GM20000 (cell line): ENCODE measurements around the gene MYCN.

Experiments
- DNase-seq: peaks from one replicate; pipeline ENCODE4 v3.0.0; 2012; ENCODE audit warnings: low spot score
- TF ChIP-seq, protein P1 (sequence below): IDR thresholded peaks from 2 replicates; pipeline ENCODE4 v1.5.1; 2012; ENCODE audit warnings: mild to moderate bottlenecking, control low read depth; ENCODE audit errors: extremely low read depth, missing control alignments

MYCN gene

DNA sequence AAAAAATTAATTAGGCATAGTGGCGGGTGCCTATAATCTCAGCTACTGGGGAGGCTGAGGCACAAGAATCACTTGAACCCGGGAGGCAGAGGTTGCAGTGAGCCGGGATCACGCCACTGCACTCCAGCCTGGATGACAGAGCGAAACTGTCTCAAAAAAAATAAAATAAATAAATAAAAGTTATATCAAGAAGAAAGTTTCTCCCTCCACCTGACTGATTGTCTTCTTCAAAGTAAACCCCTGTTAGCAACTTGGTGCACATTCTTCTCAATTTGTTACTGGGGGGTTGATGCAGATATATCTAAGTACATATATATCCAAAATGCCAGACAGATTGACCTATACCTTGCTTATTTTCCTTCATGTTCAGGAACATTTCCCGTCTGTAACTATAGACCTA, 5.2 kb upstream of the MYCN start:
- DNase-seq = no peak
- TF ChIP-seq, protein P1, sequence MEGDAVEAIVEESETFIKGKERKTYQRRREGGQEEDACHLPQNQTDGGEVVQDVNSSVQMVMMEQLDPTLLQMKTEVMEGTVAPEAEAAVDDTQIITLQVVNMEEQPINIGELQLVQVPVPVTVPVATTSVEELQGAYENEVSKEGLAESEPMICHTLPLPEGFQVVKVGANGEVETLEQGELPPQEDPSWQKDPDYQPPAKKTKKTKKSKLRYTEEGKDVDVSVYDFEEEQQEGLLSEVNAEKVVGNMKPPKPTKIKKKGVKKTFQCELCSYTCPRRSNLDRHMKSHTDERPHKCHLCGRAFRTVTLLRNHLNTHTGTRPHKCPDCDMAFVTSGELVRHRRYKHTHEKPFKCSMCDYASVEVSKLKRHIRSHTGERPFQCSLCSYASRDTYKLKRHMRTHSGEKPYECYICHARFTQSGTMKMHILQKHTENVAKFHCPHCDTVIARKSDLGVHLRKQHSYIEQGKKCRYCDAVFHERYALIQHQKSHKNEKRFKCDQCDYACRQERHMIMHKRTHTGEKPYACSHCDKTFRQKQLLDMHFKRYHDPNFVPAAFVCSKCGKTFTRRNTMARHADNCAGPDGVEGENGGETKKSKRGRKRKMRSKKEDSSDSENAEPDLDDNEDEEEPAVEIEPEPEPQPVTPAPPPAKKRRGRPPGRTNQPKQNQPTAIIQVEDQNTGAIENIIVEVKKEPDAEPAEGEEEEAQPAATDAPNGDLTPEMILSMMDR = no peak

DNA sequence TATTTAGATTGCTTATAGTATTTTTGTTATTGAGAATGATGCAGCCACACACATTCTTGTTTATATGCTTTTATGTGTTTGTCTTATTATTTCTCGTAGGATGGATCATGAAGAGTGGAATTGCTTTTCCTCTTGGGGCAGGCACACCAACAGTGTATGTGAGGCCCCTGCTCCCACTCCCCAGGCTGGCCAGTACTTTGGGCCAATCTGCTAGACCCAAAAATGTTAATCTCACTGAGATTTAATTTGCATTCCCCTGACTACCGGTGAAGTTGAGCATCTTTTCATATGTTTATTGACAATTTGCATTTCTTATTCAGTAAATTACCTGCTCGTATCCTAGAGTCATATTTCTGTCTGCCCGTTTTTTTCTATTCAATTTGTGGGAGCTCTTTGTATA, 4.7 kb upstream of the MYCN start:
- no peak for DNase-seq
- TF ChIP-seq, protein P1 = no peak

DNA sequence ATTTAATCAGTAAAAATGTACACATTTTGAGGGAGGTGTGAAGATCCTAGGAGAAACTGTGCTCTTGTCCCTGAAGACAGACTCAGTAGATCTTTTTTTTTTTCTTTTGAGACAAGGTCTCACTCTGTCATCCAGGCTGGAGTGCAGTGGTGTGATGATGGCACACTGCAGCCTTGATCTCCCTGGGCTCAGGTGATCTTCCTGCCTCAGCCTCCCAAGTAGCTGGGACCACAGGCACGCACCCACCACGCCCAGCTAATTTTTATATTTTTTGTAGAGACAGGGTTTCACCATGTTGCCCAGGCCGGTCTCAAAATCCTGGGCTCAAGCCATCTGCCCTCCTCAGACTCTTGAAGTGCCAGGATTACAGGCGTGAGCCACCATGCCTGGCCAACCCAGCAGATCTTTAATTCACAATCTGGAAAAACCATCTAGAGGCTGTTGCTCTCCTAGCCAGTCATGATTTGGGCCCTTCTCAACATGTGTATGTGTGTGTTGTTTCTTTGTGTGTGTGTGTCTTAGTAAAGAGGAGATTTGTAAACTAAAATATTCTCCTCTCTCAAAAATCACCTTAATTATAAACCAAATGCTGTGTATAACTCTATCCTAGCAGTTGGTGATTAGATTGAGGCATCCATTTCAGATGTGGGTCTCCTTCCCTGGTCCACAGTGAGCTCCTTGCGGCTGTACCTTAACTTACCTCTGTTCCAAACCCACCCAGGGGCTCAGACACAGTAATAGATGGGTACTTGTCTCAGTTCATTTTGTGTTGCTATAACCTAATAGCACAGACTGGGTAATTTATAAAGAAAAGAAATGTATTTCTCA, 3.9 kb upstream of the MYCN start:
- TF ChIP-seq, protein P1 = no peak
- no peak for DNase-seq

DNA sequence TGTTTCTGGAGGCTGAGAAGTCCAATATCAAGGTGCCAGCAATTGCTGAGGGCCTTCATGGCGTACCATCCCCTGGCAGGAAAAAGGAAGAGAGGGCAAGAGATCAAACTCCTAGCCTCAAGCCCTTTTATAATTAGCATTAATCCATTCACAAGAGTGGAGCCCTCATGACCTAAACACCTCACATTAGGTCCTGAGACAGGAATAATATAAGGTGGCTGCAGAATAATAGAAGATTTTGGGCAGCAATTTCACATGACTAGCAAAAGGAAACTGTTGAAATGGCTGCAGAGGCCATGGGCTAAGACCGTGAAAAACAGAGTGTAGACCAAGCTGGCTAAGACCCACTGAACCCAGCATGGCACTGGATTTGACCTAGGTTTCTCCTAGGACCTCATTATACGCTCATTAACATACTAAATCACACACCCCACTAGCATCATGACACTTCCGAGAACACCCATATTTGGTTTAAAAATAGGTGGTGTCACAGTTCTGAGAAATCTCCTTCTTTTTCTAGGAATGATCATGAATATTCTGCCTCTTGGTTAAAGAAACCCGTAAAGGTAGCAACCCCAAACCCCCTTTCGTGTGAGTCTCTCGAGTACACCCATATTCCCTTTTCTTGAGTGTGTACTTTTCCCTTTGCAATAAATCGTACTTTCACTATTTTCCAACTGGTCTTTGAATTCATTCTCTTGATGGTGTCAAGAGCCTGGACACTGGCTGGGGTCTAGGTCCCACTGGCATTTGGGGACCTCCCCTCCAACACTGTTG, 3.1 kb upstream of the MYCN start:
- TF ChIP-seq, protein P1 = no peak
- DNase-seq = no peak

DNA sequence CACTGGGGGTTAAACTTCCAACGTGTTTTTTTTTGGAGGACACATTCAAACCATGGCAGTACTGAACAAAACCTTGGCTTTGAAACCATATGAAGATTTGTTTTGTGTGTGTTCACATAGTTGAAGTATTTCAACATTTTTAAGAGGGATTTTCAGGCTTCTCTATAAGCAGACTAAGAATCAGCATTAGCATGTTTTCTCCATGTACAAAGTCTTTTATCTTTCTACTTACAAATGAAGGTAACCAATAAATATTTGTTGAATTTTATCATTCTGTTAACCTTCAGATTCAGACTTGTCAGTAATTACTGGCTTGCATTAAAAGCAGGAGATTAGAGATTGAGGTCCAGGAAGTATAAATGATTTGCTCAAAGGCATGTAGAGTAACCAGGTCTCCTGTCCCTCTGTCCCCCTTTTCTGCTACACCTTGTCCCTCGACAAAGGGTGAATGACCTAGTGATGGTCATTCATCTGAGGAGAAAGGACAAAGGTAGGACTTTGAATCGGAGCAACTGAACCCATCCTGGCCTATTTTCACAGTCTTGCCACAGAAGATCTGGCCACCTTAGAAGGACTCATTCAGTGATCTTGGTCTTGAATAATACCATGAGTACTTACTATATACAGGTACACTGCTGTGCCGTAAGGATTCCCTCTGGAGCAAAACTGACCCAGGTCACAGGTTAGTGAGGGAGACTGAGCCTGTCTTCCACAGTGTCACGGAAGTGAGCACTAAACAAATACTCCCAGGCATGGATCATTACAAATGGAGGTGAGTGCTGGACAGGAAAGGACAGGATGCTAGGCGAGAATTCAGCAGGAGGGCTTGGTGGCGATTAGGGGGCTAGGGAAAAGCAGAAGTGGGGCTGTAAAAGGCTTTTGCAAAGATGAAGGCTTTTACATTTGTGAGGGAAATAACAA, 2.2 kb upstream of the MYCN start:
- no peak for DNase-seq
- TF ChIP-seq, protein P1 = no peak

DNA sequence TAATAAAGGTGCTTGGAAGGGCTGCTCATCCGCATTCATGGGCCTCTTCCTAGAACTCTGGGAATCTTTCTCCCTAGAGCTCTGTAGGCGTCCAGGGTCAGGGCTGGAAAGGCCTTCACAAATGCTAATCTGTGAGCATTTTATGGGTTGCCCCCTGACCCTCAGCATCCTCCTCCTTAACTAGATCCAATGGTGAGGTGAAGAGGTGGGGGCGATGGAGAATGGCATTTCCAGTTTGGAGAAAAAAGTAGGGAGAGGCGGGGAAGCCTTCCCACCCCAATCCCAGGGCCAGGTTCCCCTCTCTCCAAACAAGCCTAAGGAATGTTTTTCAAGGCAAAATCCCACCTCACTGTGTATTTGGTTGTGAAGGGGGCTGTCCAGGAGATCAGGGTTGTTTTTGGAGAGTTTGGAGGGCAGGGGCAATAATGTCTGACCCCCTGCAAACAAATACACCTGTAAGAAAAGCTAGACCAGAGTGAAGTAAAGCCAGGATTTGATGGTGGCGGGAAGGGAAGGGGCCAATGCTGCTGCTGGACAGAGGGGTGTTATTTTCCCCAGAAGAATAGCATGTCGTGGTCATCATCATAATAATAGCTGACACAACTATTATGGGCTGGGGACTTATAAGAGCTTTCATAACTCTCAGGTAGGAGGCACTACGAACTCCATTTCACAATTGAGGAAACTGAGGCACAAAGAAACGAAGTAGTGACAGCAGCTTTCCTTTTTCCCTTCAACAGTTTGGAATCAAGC, 1.4 kb upstream of the MYCN start:
- TF ChIP-seq, protein P1 = no peak
- no peak for DNase-seq
